ENCODE measurements around the gene GOLGA6A. TPM values are rescaled to one million over a fixed set of nuclear protein-coding genes. Genes with fewer than 3 reads are reported as not detected.

Gene GOLGA6A
- total and polyA plus RNA-seq, 2 of the 8 experiments (the other 6 are each of a cell fraction or from before 2014, with no cell fraction given), result 0.80 to 1.0 TPM

DNA sequence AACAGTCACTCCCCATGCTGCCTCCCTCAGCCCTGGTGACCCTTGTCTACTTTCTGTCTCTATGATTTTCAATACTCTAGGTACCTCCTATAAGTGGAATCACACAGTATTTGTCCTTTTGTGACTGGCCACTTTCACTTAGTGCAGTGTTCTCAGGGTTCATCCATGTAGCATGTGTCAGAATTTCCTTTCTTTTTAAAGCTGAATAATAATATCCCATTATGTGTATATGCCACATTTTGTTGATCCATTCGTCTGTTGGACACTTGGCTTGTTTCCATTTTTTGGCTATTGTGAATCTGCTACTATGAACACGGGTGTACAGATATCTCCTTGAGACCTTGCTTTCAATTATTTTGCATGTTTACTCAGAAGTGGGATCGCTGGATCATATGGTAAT is 53.7 kb downstream of the GOLGA6A start:
- H3K9me3 ChIP-seq (ENCODE audit: insufficient read depth in 2 of 2, low read depth in 1 of 2, low read length in 1 of 2), result no peaks in the 10 kb centered on the region
- no peaks in the 10 kb centered on the region for H3K27me3 ChIP-seq (replicated peaks in 1 of 4; ENCODE audit: control insufficient read depth in 3 of 4, extremely low read depth in 1 of 4, insufficient read depth in 3 of 4, low read length in 3 of 4)
- no peak overlapping the region for H3K9ac ChIP-seq (replicated peaks in 1 of 4; ENCODE audit: extremely low read depth in 1 of 4, low read depth in 3 of 4, low read length in 3 of 4)
- no peak overlapping the region for H2BK5ac ChIP-seq (ENCODE audit: low read depth, low read length)
- H2AFZ ChIP-seq (ENCODE audit: low read length), result no peak overlapping the region
- no peaks in the 10 kb centered on the region for H3K79me2 ChIP-seq (ENCODE audit: control insufficient read depth in 1 of 2, insufficient read depth in 2 of 2, low read length in 2 of 2)
- no peaks in the 10 kb centered on the region for H3K23me2 ChIP-seq (ENCODE audit: low read depth, low read length)
- H2BK20ac ChIP-seq (ENCODE audit: low read length), result no peak overlapping the region
- no peaks in the 10 kb centered on the region for H3K79me1 ChIP-seq (ENCODE audit: low read depth, low read length)
- DNase-seq (ENCODE audit: low read depth in 1 of 2, low spot score in 2 of 2) (no peak), FAIRE-seq (no peak)
- H3K4me3 ChIP-seq (ENCODE audit: extremely low read depth in 1 of 4, insufficient read depth in 2 of 4, low read depth in 3 of 4, low read length in 4 of 4), result no peak overlapping the region
- POLR2A ChIA-PET (ENCODE audit: partially characterized antibody), result interaction anchor here (0.6 kb wide), 1 partner anchor 433 kb away, joined by 6 read pairs; no protein-coding TSS in a partner anchor
- no peak overlapping the region for H3K14ac ChIP-seq (ENCODE audit: insufficient read length)
- H4K8ac ChIP-seq (ENCODE audit: extremely low read depth, insufficient read depth, low read length), result no peak overlapping the region
- H3K18ac ChIP-seq (ENCODE audit: extremely low read depth, low read length), result no peak overlapping the region
- H3K27ac ChIP-seq (ENCODE audit: low read depth, low read length), result no peak overlapping the region
- H4K20me1 ChIP-seq (replicated peaks in 1 of 2; ENCODE audit: control insufficient read depth in 1 of 2, insufficient read depth in 2 of 2, low read length in 2 of 2), result peaks cover 0 to 7% of the 10 kb centered on the region in 2 experiments
- H2BK12ac ChIP-seq (ENCODE audit: low read depth, low read length), result no peak overlapping the region
- H3K36me3 ChIP-seq (ENCODE audit: control insufficient read depth in 2 of 4, insufficient read depth in 4 of 4, low read length in 3 of 4), result peaks cover 0 to 6% (median under 1%) of the 10 kb centered on the region in 4 experiments; a peak in 5 of 8 replicates
- H3K4ac ChIP-seq (replicated peaks; ENCODE audit: insufficient read length, low read depth, low read length), result no peak overlapping the region
- no peak overlapping the region for H4K5ac ChIP-seq (ENCODE audit: insufficient read length, low read depth, low read length)
- 83% methylated on average over 3 of the region's 3 CpGs; no CpG with 5 or more reads in 1 of the 2 experiments for WGBS, 2 experiments (ENCODE audit: extremely low coverage in 1 of 2, insufficient coverage in 1 of 2, insufficient read length in 1 of 2, insufficient replicate concordance in 2 of 2, low coverage in 1 of 2, low lambda C conversion rate in 2 of 2, missing lambda C conversion rate in 1 of 2)
- no peak overlapping the region for H3K56ac ChIP-seq (replicated peaks; ENCODE audit: insufficient read length, low read depth, low read length)
- H4K91ac ChIP-seq (replicated peaks; ENCODE audit: insufficient read length, low read length), result no peak overlapping the region
- no peak overlapping the region for H3K4me2 ChIP-seq (ENCODE audit: insufficient read depth in 1 of 2, low read depth in 2 of 2, low read length in 2 of 2)
- H3K23ac ChIP-seq (ENCODE audit: insufficient read length), result no peak overlapping the region
- TF ChIP-seq KDM4A (IDR thresholded peaks at IDR 0.05; ENCODE audit: low read depth, low read length, severe bottlenecking) (no peak), TEAD4 (IDR thresholded peaks at IDR 0.05; ENCODE audit: low read depth, low read length) (no peak)
- H2BK120ac ChIP-seq (replicated peaks; ENCODE audit: low read depth, low read length), result no peak overlapping the region
- no peaks in the 10 kb centered on the region for H3K4me1 ChIP-seq (replicated peaks in 1 of 4; ENCODE audit: control insufficient read depth in 3 of 4, insufficient read depth in 4 of 4, low read length in 3 of 4)
- CTCF ChIA-PET (ENCODE audit: partially characterized antibody), result interaction anchor here (0.6 to 1.2 kb wide), 2 partner anchors 18 to 64 kb away, joined by 4 to 5 read pairs; no protein-coding TSS in a partner anchor
- no peak overlapping the region for H2AK5ac ChIP-seq (ENCODE audit: low read depth, low read length)
- H2BK15ac ChIP-seq (ENCODE audit: low read length), result no peak overlapping the region

All from H1 (cell line).